ENCODE data around the gene FGFR2. TPM values are rescaled to one million over a fixed set of nuclear protein-coding genes. Genes with fewer than 3 reads are reported as not detected.

Gene FGFR2
- total RNA-seq, 1 experiment from 2014 or later: not detected

DNA sequence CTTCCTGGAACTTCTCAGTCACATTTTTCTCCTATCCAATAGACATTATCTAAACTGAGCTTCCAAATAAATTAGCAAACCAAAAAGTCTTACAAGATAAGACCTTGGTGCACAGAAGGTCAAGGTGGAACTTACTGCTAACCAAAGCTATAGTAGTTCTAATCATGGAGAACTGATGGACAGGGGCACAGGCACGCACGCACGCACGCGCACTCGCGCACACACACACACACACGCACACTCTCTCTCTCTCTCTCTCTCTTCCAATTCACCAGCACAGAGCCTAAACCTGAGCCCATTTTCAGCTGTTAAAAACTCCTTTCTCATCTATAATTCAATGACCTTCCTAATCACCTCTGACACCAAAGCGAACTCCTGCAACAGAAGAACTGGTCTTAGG, 7.5 kb downstream of the FGFR2 start:
- Histone ChIP-seq H3K9ac (ENCODE audit: low read length) (no peak overlapping the region), H3K79me2 (ENCODE audit: low read length) (no peaks in the 10 kb centered on the region), H4K20me1 (ENCODE audit: insufficient read depth, low read depth, low read length) (no peaks in the 10 kb centered on the region), H3K4me1 (ENCODE audit: low read length) (peaks cover 36% of the 10 kb centered on the region), H3K27me3 (ENCODE audit: low read length) (no peaks in the 10 kb centered on the region), H3K36me3 (ENCODE audit: insufficient read depth, low read length) (no peaks in the 10 kb centered on the region), H2AFZ (ENCODE audit: low read length) (no peak overlapping the region), H3K9me3 (ENCODE audit: low read length) (no peaks in the 10 kb centered on the region), H3K4me3 (ENCODE audit: low read length) (no peak overlapping the region), H3K9me2 (replicated peaks; ENCODE audit: insufficient read depth, low read length) (no peaks in the 10 kb centered on the region), H3K27ac (ENCODE audit: low read length) (no peak overlapping the region), H3K4me2 (ENCODE audit: low read depth, low read length, poor library complexity, severe bottlenecking) (no peak overlapping the region)
- DNase-seq: no peak

DNA sequence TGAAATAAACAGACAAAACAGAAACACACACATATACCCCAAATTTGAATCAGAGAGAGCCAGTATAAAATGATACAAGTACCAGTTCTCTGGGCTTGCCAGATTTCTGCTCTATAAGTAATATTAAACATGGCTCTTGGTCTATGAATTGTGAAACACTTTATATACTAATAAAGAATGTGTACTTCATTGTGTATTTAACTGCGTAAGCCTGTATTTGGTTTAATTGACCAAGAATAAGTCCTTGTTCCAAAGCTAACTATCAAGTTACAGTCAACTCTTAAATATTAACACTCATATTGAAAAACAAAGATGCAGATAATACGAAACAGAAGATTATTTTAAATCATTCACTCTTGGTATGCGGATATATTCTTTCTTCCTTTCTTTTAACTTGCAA, 8.7 kb downstream of the FGFR2 start:
- no peak overlapping the region for H2AFZ ChIP-seq (ENCODE audit: low read length)
- no peaks in the 10 kb centered on the region for H3K9me2 ChIP-seq (replicated peaks; ENCODE audit: insufficient read depth, low read length)
- H3K79me2 ChIP-seq (ENCODE audit: low read length): no peaks in the 10 kb centered on the region
- no peaks in the 10 kb centered on the region for H4K20me1 ChIP-seq (ENCODE audit: insufficient read depth, low read depth, low read length)
- H3K27ac ChIP-seq (ENCODE audit: low read length): no peak overlapping the region
- H3K4me3 ChIP-seq (ENCODE audit: low read length): no peak overlapping the region
- peaks cover 36% of the 10 kb centered on the region for H3K4me1 ChIP-seq (ENCODE audit: low read length)
- DNase-seq: no peak
- no peaks in the 10 kb centered on the region for H3K9me3 ChIP-seq (ENCODE audit: low read length)
- no peaks in the 10 kb centered on the region for H3K27me3 ChIP-seq (ENCODE audit: low read length)
- no peak overlapping the region for H3K4me2 ChIP-seq (ENCODE audit: low read depth, low read length, poor library complexity, severe bottlenecking)
- H3K36me3 ChIP-seq (ENCODE audit: insufficient read depth, low read length): no peaks in the 10 kb centered on the region
- H3K9ac ChIP-seq (ENCODE audit: low read length): no peak overlapping the region

DNA sequence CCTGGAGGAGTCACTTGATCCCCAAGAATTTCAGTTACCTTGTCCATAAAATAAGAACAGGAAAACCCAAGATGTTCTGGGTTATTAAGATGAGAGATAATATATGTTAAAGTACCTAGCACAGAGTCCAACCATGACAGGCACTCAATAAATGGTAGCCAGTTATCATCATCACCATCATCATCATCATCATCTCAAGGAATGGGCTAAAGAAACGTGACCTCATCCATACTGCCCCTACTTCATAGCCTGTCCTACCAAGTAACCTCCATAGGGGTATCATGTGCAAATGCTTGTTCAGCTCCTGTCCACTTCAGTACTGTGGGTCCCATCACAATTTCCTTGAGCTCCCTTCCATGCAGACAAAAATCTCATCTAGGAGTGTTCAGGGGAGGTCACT, 14.4 kb downstream of the FGFR2 start:
- H3K36me3 ChIP-seq (ENCODE audit: insufficient read depth, low read length): no peaks in the 10 kb centered on the region
- peaks cover 48% of the 10 kb centered on the region for H3K4me1 ChIP-seq (ENCODE audit: low read length)
- no peak overlapping the region for H3K4me2 ChIP-seq (ENCODE audit: low read depth, low read length, poor library complexity, severe bottlenecking)
- no peaks in the 10 kb centered on the region for H3K9me2 ChIP-seq (replicated peaks; ENCODE audit: insufficient read depth, low read length)
- no peak overlapping the region for H3K9ac ChIP-seq (ENCODE audit: low read length)
- no peak overlapping the region for H3K4me3 ChIP-seq (ENCODE audit: low read length)
- no peaks in the 10 kb centered on the region for H4K20me1 ChIP-seq (ENCODE audit: insufficient read depth, low read depth, low read length)
- no peaks in the 10 kb centered on the region for H3K79me2 ChIP-seq (ENCODE audit: low read length)
- no peak overlapping the region for H3K27ac ChIP-seq (ENCODE audit: low read length)
- H2AFZ ChIP-seq (ENCODE audit: low read length): no peak overlapping the region
- H3K27me3 ChIP-seq (ENCODE audit: low read length): no peaks in the 10 kb centered on the region
- H3K9me3 ChIP-seq (ENCODE audit: low read length): no peaks in the 10 kb centered on the region
- no peak for DNase-seq

DNA sequence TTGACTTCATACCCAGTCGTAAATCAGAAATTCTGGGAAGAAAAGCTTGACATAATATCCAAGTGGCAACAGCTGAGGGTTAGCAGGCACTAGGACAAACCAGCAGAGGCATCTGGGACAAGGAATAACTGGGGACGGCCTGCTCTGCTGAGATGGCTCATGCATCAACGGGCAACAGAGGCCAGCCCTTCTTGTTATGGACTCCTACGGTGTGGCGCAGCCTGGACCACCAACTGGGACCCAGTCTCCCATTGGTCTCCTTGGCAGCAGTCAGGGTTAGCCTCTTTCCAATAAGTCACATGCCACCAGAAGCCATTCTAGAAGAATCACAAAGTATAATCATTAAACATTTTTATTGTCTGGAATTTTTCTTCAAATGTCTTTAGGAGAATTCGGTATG, 15.0 kb downstream of the FGFR2 start:
- Histone ChIP-seq H3K9me2 (replicated peaks; ENCODE audit: insufficient read depth, low read length) (no peaks in the 10 kb centered on the region), H3K4me2 (ENCODE audit: low read depth, low read length, poor library complexity, severe bottlenecking) (no peak overlapping the region), H3K79me2 (ENCODE audit: low read length) (no peaks in the 10 kb centered on the region), H2AFZ (ENCODE audit: low read length) (no peak overlapping the region), H3K9ac (ENCODE audit: low read length) (no peak overlapping the region), H3K27ac (ENCODE audit: low read length) (no peak overlapping the region), H4K20me1 (ENCODE audit: insufficient read depth, low read depth, low read length) (no peaks in the 10 kb centered on the region), H3K27me3 (ENCODE audit: low read length) (no peaks in the 10 kb centered on the region), H3K4me3 (ENCODE audit: low read length) (no peak overlapping the region), H3K4me1 (ENCODE audit: low read length) (peaks cover 54% of the 10 kb centered on the region), H3K9me3 (ENCODE audit: low read length) (no peaks in the 10 kb centered on the region), H3K36me3 (ENCODE audit: insufficient read depth, low read length) (no peaks in the 10 kb centered on the region)
- DNase-seq: no peak

DNA sequence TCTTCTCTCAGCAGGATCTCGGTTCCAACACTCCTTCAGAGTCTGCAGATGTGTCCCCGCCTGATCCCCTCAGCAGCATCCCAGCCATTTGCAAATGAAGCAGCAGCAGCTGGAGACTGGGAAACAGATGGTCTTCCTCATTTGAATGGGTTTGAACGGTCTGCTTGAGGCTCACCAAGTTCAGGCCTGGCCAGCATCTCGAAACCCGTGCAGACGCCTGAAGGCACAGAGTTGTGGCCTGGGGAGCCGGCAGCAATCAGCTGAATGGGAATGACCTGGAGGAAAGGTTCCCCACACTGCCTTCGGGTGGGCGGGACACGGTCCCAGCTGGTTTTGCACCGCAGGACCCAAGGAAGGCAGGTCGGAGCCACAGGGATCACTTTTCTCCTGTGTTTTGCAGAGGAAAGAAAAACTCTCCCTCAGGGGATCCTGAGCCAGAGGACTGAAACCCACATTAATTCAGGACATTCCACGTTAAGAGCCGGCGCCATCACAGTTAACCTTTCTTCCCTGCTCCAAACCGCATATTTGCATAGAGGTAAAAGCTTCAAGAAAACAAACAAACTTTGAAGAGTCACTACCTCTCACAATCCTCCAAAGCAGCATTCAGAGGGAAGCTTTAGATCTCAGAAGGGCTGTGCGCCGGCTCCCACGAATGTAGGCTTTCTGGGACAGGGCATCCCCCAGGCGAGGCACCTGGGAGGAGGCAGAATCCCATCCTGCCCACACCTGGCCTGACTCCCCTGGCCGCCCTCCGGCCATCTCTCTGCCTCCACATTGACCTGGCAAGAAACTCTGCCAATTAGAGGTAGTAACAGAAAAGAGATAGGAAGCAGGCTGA, 17.7 kb downstream of the FGFR2 start:
- Histone ChIP-seq H3K79me2 (ENCODE audit: low read length) (no peaks in the 10 kb centered on the region), H3K27ac (ENCODE audit: low read length) (peak overlapping the region; percentile 70), H3K4me2 (ENCODE audit: low read depth, low read length, poor library complexity, severe bottlenecking) (peak overlapping the region; percentile 66), H3K27me3 (ENCODE audit: low read length) (no peaks in the 10 kb centered on the region), H4K20me1 (ENCODE audit: insufficient read depth, low read depth, low read length) (no peaks in the 10 kb centered on the region), H3K9me2 (replicated peaks; ENCODE audit: insufficient read depth, low read length) (no peaks in the 10 kb centered on the region), H3K4me3 (ENCODE audit: low read length) (peak overlapping the region; percentile 39), H2AFZ (ENCODE audit: low read length) (peak overlapping the region; percentile 71; the same call in 1 of the 2 replicates), H3K9ac (ENCODE audit: low read length) (peak overlapping the region; percentile 45; the same call in 1 of the 2 replicates), H3K4me1 (ENCODE audit: low read length) (peaks cover 37% of the 10 kb centered on the region), H3K36me3 (ENCODE audit: insufficient read depth, low read length) (no peaks in the 10 kb centered on the region), H3K9me3 (ENCODE audit: low read length) (no peaks in the 10 kb centered on the region)
- DNase-seq: peak; percentile 56

DNA sequence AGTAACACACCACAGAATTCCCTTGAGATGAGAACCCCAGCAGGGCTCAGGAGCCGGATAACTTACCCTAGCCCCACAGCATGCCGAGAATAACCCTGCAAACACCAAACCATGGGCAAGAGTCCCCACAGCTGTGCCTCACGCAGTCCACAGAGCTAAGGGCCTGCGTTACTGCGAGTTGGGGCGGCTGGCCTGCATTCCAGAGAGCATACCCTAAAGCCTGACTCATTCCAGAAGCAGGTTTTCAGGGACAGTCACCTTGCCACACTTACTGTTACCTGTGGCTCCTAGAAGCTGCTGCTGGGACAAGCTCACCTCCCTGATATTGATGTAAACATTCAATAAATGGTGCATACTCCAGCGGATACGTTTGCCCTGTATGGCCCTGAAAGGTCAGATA, 18.6 kb downstream of the FGFR2 start:
- H3K27me3 ChIP-seq (ENCODE audit: low read length): no peaks in the 10 kb centered on the region
- peak overlapping the region; percentile 39 for H3K4me3 ChIP-seq (ENCODE audit: low read length)
- H3K79me2 ChIP-seq (ENCODE audit: low read length): no peaks in the 10 kb centered on the region
- peak; percentile 88 for DNase-seq
- peak overlapping the region; percentile 66 for H3K4me2 ChIP-seq (ENCODE audit: low read depth, low read length, poor library complexity, severe bottlenecking)
- H3K9me2 ChIP-seq (replicated peaks; ENCODE audit: insufficient read depth, low read length): no peaks in the 10 kb centered on the region
- peak overlapping the region; percentile 70 for H3K27ac ChIP-seq (ENCODE audit: low read length)
- peaks cover 33% of the 10 kb centered on the region for H3K4me1 ChIP-seq (ENCODE audit: low read length)
- peak overlapping the region; percentile 45 for H3K9ac ChIP-seq (ENCODE audit: low read length)
- no peaks in the 10 kb centered on the region for H4K20me1 ChIP-seq (ENCODE audit: insufficient read depth, low read depth, low read length)
- H2AFZ ChIP-seq (ENCODE audit: low read length): peak overlapping the region; percentile 71
- no peaks in the 10 kb centered on the region for H3K9me3 ChIP-seq (ENCODE audit: low read length)
- H3K36me3 ChIP-seq (ENCODE audit: insufficient read depth, low read length): no peaks in the 10 kb centered on the region

DNA sequence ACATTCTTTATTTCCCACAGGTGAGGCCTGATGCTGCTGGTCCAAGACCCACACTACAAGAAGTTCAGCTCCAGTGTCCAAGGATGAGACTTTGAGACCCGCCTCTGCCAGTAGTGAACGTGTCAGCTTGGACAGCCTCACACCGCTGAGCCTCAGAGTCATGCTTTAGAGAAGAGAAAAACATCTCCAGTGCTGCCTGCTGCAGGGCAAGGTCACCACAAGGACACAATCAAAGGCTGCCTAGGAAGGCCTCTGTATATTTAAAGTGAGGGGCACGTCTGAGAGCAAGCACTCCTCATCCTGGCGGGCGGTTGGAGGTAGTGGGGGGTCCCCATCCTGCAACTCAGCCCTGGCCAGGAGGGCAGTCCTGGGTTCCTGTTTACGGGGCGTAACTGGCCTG, 19.3 kb downstream of the FGFR2 start:
- peak overlapping the region; percentile 66 for H3K4me2 ChIP-seq (ENCODE audit: low read depth, low read length, poor library complexity, severe bottlenecking)
- H3K9ac ChIP-seq (ENCODE audit: low read length): peak overlapping the region; percentile 45
- H3K79me2 ChIP-seq (ENCODE audit: low read length): no peaks in the 10 kb centered on the region
- H3K27me3 ChIP-seq (ENCODE audit: low read length): no peaks in the 10 kb centered on the region
- no peaks in the 10 kb centered on the region for H4K20me1 ChIP-seq (ENCODE audit: insufficient read depth, low read depth, low read length)
- H3K4me1 ChIP-seq (ENCODE audit: low read length): peaks cover 33% of the 10 kb centered on the region
- H3K36me3 ChIP-seq (ENCODE audit: insufficient read depth, low read length): no peaks in the 10 kb centered on the region
- H3K27ac ChIP-seq (ENCODE audit: low read length): peak overlapping the region; percentile 70
- DNase-seq: no peak
- H3K9me2 ChIP-seq (replicated peaks; ENCODE audit: insufficient read depth, low read length): no peaks in the 10 kb centered on the region
- peak overlapping the region; percentile 39 for H3K4me3 ChIP-seq (ENCODE audit: low read length)
- H2AFZ ChIP-seq (ENCODE audit: low read length): peak overlapping the region; percentile 71
- no peaks in the 10 kb centered on the region for H3K9me3 ChIP-seq (ENCODE audit: low read length)

DNA sequence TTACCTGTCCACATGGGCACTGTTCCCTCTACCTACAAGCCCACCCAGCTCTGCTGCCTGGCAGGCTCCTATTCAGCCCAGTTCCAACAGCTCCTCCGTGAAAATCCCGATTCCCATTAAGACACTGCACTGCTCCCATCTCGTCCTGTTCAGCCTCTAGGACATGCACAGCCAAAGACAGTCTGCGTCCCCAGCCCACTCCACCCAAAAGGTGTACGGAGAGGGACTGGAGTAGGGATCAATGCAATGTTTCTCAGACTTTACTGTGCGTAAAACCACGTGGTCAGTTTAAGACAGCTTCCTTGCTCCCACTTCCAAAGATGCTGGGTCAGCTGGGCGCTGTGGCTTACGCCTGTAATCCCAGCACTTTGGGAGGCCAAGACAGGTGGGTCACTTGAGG, 19.9 kb downstream of the FGFR2 start:
- Histone ChIP-seq H3K4me1 (ENCODE audit: low read length) (peaks cover 33% of the 10 kb centered on the region), H3K9ac (ENCODE audit: low read length) (no peak overlapping the region), H3K9me3 (ENCODE audit: low read length) (no peaks in the 10 kb centered on the region), H3K36me3 (ENCODE audit: insufficient read depth, low read length) (no peaks in the 10 kb centered on the region), H3K4me2 (ENCODE audit: low read depth, low read length, poor library complexity, severe bottlenecking) (peak overlapping the region; percentile 66), H2AFZ (ENCODE audit: low read length) (no peak overlapping the region; the same call in 1 of the 2 replicates), H3K27ac (ENCODE audit: low read length) (0 out of 2 replicates have a peak overlapping the region, but pooled peaks have one; percentile 70), H4K20me1 (ENCODE audit: insufficient read depth, low read depth, low read length) (no peaks in the 10 kb centered on the region), H3K9me2 (replicated peaks; ENCODE audit: insufficient read depth, low read length) (no peaks in the 10 kb centered on the region), H3K4me3 (ENCODE audit: low read length) (no peak overlapping the region), H3K79me2 (ENCODE audit: low read length) (no peaks in the 10 kb centered on the region), H3K27me3 (ENCODE audit: low read length) (no peaks in the 10 kb centered on the region)
- no peak for DNase-seq

Data from Karpas-422 (cell line).